Muscle layer of colon (tissue), 2 donors: ENCODE measurements around the gene NR3C1.

Experiments used
- H3K27ac ChIP-seq: one replicate; pipeline ENCODE4 v1.7.0; 2013; ENCODE audit warnings: low read depth, mild to moderate bottlenecking, low read length, moderate library complexity
- H3K27me3 ChIP-seq, 2 donors: one replicate each; pipeline ENCODE4 v1.7.0; 2013; ENCODE audit warnings: low read length in 2 of 2, mild to moderate bottlenecking in 2 of 2; ENCODE audit not compliant: insufficient read depth in 2 of 2, control insufficient read depth in 1 of 2
- H3K36me3 ChIP-seq: one replicate; pipeline ENCODE4 v1.7.0; 2013; ENCODE audit warnings: mild to moderate bottlenecking, low read length; ENCODE audit not compliant: insufficient read depth
- H3K4me1 ChIP-seq: one replicate; pipeline ENCODE4 v1.7.0; 2013; ENCODE audit warnings: mild to moderate bottlenecking, low read length; ENCODE audit not compliant: insufficient read depth
- H3K4me3 ChIP-seq, 2 donors: one replicate each; pipeline ENCODE4 v1.7.0; 2013; ENCODE audit warnings: low read length in 2 of 2, low read depth in 1 of 2, mild to moderate bottlenecking in 1 of 2, moderate library complexity in 1 of 2
- H3K9ac ChIP-seq: one replicate; pipeline ENCODE4 v1.7.0; 2013; ENCODE audit warnings: low read length
- H3K9me3 ChIP-seq: one replicate; pipeline ENCODE4 v1.7.0; 2013; ENCODE audit warnings: mild to moderate bottlenecking, low read length
- donor health status: abdominal sarcoma.
- donor health status: Adenocarcinoma of cecum.

Gene NR3C1

GRCh38 chr5:143354025-143354424, 49.5 kb downstream of the NR3C1 start:
- Histone ChIP-seq H3K27me3 (no peaks in the 10 kb centered on the region), H3K36me3 (no peaks in the 10 kb centered on the region), H3K27ac (no peak overlapping the region), H3K4me3 (no peak overlapping the region), H3K4me1 (peaks cover 42% of the 10 kb centered on the region), H3K9ac (no peak overlapping the region), H3K9me3 (no peaks in the 10 kb centered on the region)

GRCh38 chr5:143352691-143353090, 50.8 kb downstream of the NR3C1 start:
- Histone ChIP-seq H3K9ac (no peak overlapping the region), H3K27ac (no peak overlapping the region), H3K4me1 (peaks cover 47% of the 10 kb centered on the region), H3K27me3 (no peaks in the 10 kb centered on the region), H3K4me3 (no peak overlapping the region), H3K36me3 (no peaks in the 10 kb centered on the region), H3K9me3 (no peaks in the 10 kb centered on the region)

GRCh38 chr5:143350751-143351602, 52.5 kb downstream of the NR3C1 start:
- Histone ChIP-seq H3K27ac (no peak overlapping the region), H3K9ac (no peak overlapping the region), H3K36me3 (no peaks in the 10 kb centered on the region), H3K27me3 (no peaks in the 10 kb centered on the region), H3K4me1 (peaks cover 53% of the 10 kb centered on the region), H3K4me3 (no peak overlapping the region), H3K9me3 (no peaks in the 10 kb centered on the region)

- Histone ChIP-seq H3K4me1 (peaks cover 49% of the 10 kb centered on the region), H3K36me3 (no peaks in the 10 kb centered on the region), H3K27ac (no peak overlapping the region)
Measured at GRCh38 chr5:143350341-143350740, 53.1 kb downstream of the NR3C1 start.

GRCh38 chr5:143349177-143349576, 54.3 kb downstream of the NR3C1 start:
- Histone ChIP-seq H3K4me3 (no peak overlapping the region), H3K9ac (no peak overlapping the region), H3K27ac (no peak overlapping the region), H3K4me1 (peaks cover 46% of the 10 kb centered on the region), H3K9me3 (no peaks in the 10 kb centered on the region), H3K27me3 (no peaks in the 10 kb centered on the region), H3K36me3 (no peaks in the 10 kb centered on the region)

More at GRCh38 chr5:143350341-143350740, 53.1 kb downstream of the NR3C1 start:
- Histone ChIP-seq H3K4me3 (no peak overlapping the region), H3K9ac (no peak overlapping the region), H3K27me3 (no peaks in the 10 kb centered on the region), H3K9me3 (no peaks in the 10 kb centered on the region)

GRCh38 chr5:143347698-143348344, 55.7 kb downstream of the NR3C1 start:
- Histone ChIP-seq H3K9me3 (no peaks in the 10 kb centered on the region), H3K27ac (no peak overlapping the region), H3K9ac (no peak overlapping the region), H3K36me3 (no peaks in the 10 kb centered on the region), H3K4me3 (no peak overlapping the region), H3K27me3 (no peaks in the 10 kb centered on the region), H3K4me1 (peaks cover 33% of the 10 kb centered on the region)

GRCh38 chr5:143347046-143347445, 56.4 kb downstream of the NR3C1 start:
- no peak overlapping the region for H3K9ac ChIP-seq
- no peaks in the 10 kb centered on the region for H3K27me3 ChIP-seq

GRCh38 chr5:143345671-143346440, 57.6 kb downstream of the NR3C1 start:
- no peaks in the 10 kb centered on the region for H3K36me3 ChIP-seq
- no peak overlapping the region for H3K27ac ChIP-seq
- no peak overlapping the region for H3K9ac ChIP-seq
- no peak overlapping the region for H3K4me3 ChIP-seq
- H3K9me3 ChIP-seq, result no peaks in the 10 kb centered on the region
- no peaks in the 10 kb centered on the region for H3K27me3 ChIP-seq
- H3K4me1 ChIP-seq, result peaks cover 42% of the 10 kb centered on the region

More at GRCh38 chr5:143347046-143347445, 56.4 kb downstream of the NR3C1 start:
- Histone ChIP-seq H3K4me3 (no peak overlapping the region), H3K9me3 (no peaks in the 10 kb centered on the region), H3K4me1 (peaks cover 38% of the 10 kb centered on the region), H3K36me3 (no peaks in the 10 kb centered on the region), H3K27ac (no peak overlapping the region)

- Histone ChIP-seq H3K9ac (no peak overlapping the region), H3K9me3 (no peaks in the 10 kb centered on the region), H3K4me1 (peaks cover 36% of the 10 kb centered on the region), H3K27me3 (no peaks in the 10 kb centered on the region), H3K4me3 (no peak overlapping the region), H3K27ac (no peak overlapping the region), H3K36me3 (no peaks in the 10 kb centered on the region)
Measured at GRCh38 chr5:143343042-143343441, 60.4 kb downstream of the NR3C1 start.

GRCh38 chr5:143342607-143343006, 60.9 kb downstream of the NR3C1 start:
- H3K9ac ChIP-seq, result no peak overlapping the region
- H3K36me3 ChIP-seq, result no peaks in the 10 kb centered on the region
- H3K9me3 ChIP-seq, result no peaks in the 10 kb centered on the region
- H3K4me3 ChIP-seq, result no peak overlapping the region
- H3K27me3 ChIP-seq, result no peaks in the 10 kb centered on the region
- peaks cover 32% of the 10 kb centered on the region for H3K4me1 ChIP-seq
- H3K27ac ChIP-seq, result no peak overlapping the region

- Histone ChIP-seq H3K27me3 (no peaks in the 10 kb centered on the region), H3K9me3 (no peaks in the 10 kb centered on the region), H3K4me3 (no peak overlapping the region), H3K9ac (no peak overlapping the region), H3K4me1 (peaks cover 26% of the 10 kb centered on the region), H3K36me3 (no peaks in the 10 kb centered on the region), H3K27ac (no peak overlapping the region)
Measured at GRCh38 chr5:143341807-143342570, 61.5 kb downstream of the NR3C1 start.
